ENCODE measurements around the gene SLC44A3. TPM values are rescaled to one million over a fixed set of nuclear protein-coding genes. Genes with fewer than 3 reads are reported as not detected.

SLC44A3 gene
- polyA plus RNA-seq, 1 donor = 70.5 TPM

DNA sequence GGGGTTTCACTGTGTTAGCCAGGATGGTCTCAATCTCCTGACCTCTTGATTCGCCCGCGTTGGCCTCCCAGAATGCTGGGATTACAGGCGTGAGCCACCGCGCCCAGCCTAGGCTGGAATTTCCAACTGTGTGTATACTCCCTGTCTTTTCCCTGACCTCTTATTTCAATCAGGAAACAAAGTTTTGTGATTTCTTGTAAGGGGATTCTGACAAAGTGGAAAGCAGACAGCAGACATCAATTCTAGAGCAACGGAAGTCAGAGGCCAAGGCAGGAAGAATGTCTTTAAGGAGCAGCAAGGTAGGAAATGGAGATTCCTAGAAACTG lies 36.0 kb upstream of the SLC44A3 start:
- Histone ChIP-seq H3K4me3 (ENCODE audit: low read length) (no peak overlapping the region), H3K9me3 (ENCODE audit: control insufficient read depth, low read depth, low read length) (no peaks in the 10 kb centered on the region), H3K27me3 (ENCODE audit: control insufficient read depth, insufficient read depth, low read length) (no peaks in the 10 kb centered on the region), H3K4me1 (ENCODE audit: control insufficient read depth, insufficient read depth, low read length) (peaks cover 2% of the 10 kb centered on the region), H3K36me3 (ENCODE audit: control insufficient read depth, insufficient read depth, low read length) (no peaks in the 10 kb centered on the region), H3K27ac (ENCODE audit: low read length) (no peak overlapping the region)
- WGBS (ENCODE audit: insufficient coverage, low lambda C conversion rate) = 100% methylated on average over 2 of the region's 7 CpGs
- DNase-seq = no peak

DNA sequence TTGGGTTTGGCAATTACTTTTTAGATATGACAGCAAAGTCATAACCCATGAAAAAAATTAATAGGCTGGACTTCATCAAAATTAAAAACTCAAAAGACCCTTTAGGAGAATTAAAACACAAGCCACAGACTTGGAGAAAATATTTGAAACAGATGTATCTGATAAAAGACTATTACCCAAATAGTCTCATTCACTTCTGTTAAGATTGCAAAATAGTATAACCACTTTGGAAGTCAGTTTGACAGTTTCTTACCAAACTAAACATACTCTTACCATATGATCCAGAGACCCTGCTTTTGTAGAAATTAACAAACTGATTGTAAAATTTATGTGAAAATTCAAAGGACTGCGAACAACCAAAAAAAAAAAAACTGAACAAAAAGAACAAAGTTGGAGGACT lies 32.5 kb upstream of the SLC44A3 start:
- DNase-seq = no peak
- no peaks in the 10 kb centered on the region for H3K27me3 ChIP-seq (ENCODE audit: control insufficient read depth, insufficient read depth, low read length)
- no peak overlapping the region for H3K27ac ChIP-seq (ENCODE audit: low read length)
- H3K36me3 ChIP-seq (ENCODE audit: control insufficient read depth, insufficient read depth, low read length) = no peaks in the 10 kb centered on the region
- no CpG with 5 or more reads among the region's 1 CpG for WGBS (ENCODE audit: insufficient coverage, low lambda C conversion rate)
- H3K9me3 ChIP-seq (ENCODE audit: control insufficient read depth, low read depth, low read length) = no peaks in the 10 kb centered on the region
- no peak overlapping the region for H3K4me3 ChIP-seq (ENCODE audit: low read length)
- H3K4me1 ChIP-seq (ENCODE audit: control insufficient read depth, insufficient read depth, low read length) = peaks cover 2% of the 10 kb centered on the region

DNA sequence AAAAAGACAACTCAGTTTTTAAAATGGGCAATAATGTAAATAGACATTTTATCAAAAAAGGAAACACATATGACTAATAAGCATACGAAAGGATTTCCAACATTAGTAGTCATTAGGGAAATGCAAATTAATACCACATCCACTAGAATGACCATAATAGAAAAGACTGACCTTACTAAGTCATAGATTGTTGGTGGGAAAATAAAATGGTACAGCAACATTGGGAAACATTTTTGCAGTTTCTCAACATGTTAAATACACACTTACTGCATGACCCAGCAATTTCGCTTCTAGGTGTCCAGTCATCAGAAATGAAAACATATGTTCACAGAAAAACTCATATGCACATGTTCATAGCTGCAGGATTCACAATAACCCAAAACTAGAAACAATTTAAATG lies 29.9 kb upstream of the SLC44A3 start:
- no peak for DNase-seq
- Histone ChIP-seq H3K27me3 (ENCODE audit: control insufficient read depth, insufficient read depth, low read length) (no peaks in the 10 kb centered on the region), H3K4me3 (ENCODE audit: low read length) (no peak overlapping the region), H3K4me1 (ENCODE audit: control insufficient read depth, insufficient read depth, low read length) (no peaks in the 10 kb centered on the region), H3K36me3 (ENCODE audit: control insufficient read depth, insufficient read depth, low read length) (no peaks in the 10 kb centered on the region), H3K9me3 (ENCODE audit: control insufficient read depth, low read depth, low read length) (no peaks in the 10 kb centered on the region), H3K27ac (ENCODE audit: low read length) (no peak overlapping the region)
- no CpG with 5 or more reads among the region's 2 CpGs for WGBS (ENCODE audit: insufficient coverage, low lambda C conversion rate)

DNA sequence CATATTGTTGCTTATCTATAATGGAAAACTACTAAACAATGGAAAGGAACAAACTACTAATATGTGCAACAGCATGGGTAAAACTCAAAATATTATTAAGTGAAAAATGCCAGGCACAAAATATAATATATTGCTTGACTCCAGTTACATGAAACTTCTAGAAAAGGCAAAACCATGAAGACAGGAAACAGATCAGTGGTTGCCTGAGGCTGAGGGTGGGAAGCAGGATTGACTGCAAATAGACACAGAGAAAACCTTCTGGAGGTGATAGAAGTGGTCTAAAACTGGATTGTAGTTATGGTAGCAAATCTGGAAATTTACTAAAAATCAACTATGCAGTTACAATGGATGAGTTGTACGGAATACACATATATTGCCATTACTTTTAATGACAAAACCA lies 29.5 kb upstream of the SLC44A3 start:
- 100% methylated on average over 1 of the region's 1 CpG for WGBS (ENCODE audit: insufficient coverage, low lambda C conversion rate)
- Histone ChIP-seq H3K36me3 (ENCODE audit: control insufficient read depth, insufficient read depth, low read length) (no peaks in the 10 kb centered on the region), H3K4me1 (ENCODE audit: control insufficient read depth, insufficient read depth, low read length) (no peaks in the 10 kb centered on the region), H3K9me3 (ENCODE audit: control insufficient read depth, low read depth, low read length) (no peaks in the 10 kb centered on the region), H3K4me3 (ENCODE audit: low read length) (no peak overlapping the region), H3K27ac (ENCODE audit: low read length) (no peak overlapping the region), H3K27me3 (ENCODE audit: control insufficient read depth, insufficient read depth, low read length) (no peaks in the 10 kb centered on the region)
- DNase-seq = no peak

DNA sequence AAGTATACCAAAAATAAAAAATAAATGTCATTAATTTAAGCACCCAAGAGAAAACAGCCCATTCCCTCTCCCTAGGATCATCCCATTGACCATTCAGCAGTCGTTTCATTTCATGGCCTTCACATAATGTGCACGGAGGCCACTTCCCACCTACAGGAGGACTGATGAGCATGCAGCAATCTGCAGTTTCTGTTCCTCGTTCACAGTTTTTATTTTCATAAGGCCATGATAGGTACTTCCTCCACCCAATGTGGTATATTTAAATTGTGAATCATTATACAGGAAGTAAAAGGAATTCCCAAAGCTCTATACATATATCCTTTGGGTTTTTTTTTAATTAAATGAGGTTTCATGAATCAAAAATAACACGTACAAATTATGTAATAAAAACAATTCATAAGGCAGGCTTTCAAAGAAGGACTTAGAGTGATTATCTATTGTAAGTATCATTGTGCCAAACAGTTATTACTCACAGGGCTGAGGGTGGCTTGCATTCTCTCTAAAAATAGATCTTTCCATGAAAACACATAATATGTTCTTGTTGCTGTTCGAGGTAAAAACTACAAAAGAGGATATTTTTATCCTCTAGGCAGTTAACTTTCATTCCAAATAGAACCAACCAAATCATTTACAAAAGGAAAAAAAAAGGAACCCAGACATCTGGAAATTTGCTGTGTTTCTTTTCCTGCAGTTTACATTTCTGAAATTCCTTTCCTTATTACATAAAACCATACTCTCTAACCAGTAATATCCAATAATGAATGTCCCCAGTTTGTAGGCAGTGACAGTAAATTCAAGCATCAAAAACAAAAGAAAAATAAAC lies 27.5 kb upstream of the SLC44A3 start:
- Histone ChIP-seq H3K9me3 (ENCODE audit: control insufficient read depth, low read depth, low read length) (no peaks in the 10 kb centered on the region), H3K27me3 (ENCODE audit: control insufficient read depth, insufficient read depth, low read length) (no peaks in the 10 kb centered on the region), H3K36me3 (ENCODE audit: control insufficient read depth, insufficient read depth, low read length) (no peaks in the 10 kb centered on the region), H3K4me1 (ENCODE audit: control insufficient read depth, insufficient read depth, low read length) (no peaks in the 10 kb centered on the region), H3K27ac (ENCODE audit: low read length) (no peak overlapping the region), H3K4me3 (ENCODE audit: low read length) (no peak overlapping the region)
- 85% methylated on average over 3 of the region's 5 CpGs for WGBS (ENCODE audit: insufficient coverage, low lambda C conversion rate)
- no peak for DNase-seq

DNA sequence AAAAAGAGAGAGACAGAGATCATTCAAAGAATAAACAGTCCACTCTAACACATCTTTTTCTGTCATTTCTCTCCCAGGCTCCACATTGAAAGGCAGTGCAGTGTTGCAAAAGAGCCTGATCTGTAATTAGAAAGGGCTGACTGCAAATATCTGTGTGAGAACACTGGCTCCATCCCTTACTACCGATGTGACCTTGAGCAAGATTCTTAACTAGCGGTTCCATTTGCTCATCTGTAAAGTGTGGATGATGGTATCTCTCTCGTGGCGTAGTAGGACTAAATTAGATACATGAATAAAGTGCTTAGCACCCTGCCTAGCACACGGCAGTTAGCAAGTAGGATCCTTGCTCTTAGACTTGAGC lies 26.9 kb upstream of the SLC44A3 start:
- Histone ChIP-seq H3K27me3 (ENCODE audit: control insufficient read depth, insufficient read depth, low read length) (no peaks in the 10 kb centered on the region), H3K27ac (ENCODE audit: low read length) (no peak overlapping the region), H3K9me3 (ENCODE audit: control insufficient read depth, low read depth, low read length) (no peaks in the 10 kb centered on the region), H3K4me3 (ENCODE audit: low read length) (no peak overlapping the region), H3K4me1 (ENCODE audit: control insufficient read depth, insufficient read depth, low read length) (no peaks in the 10 kb centered on the region), H3K36me3 (ENCODE audit: control insufficient read depth, insufficient read depth, low read length) (no peaks in the 10 kb centered on the region)
- 42% methylated on average over 2 of the region's 5 CpGs for WGBS (ENCODE audit: insufficient coverage, low lambda C conversion rate)
- DNase-seq = no peak

DNA sequence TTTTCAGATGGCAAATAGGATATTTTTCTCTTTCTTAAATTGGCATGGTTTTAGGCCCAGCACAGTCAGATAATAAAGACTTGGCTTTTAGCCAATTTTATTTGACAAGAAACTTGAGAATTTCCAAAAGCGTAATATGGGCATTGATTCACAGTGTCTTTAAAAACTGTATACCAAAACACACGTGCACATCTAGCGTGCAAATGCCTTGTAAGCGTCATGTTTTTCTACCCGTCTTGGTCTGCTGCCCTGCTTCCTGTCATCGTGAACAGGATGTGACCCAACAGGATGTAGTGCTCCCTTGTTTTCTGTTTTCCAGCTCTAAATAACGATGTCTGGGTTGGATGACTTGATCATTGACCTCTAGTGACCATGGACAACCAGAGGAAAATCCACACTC lies 24.7 kb upstream of the SLC44A3 start:
- Histone ChIP-seq H3K4me3 (ENCODE audit: low read length) (no peak overlapping the region), H3K27me3 (ENCODE audit: control insufficient read depth, insufficient read depth, low read length) (no peaks in the 10 kb centered on the region), H3K36me3 (ENCODE audit: control insufficient read depth, insufficient read depth, low read length) (no peaks in the 10 kb centered on the region), H3K27ac (ENCODE audit: low read length) (no peak overlapping the region), H3K4me1 (ENCODE audit: control insufficient read depth, insufficient read depth, low read length) (peaks cover 3% of the 10 kb centered on the region), H3K9me3 (ENCODE audit: control insufficient read depth, low read depth, low read length) (no peaks in the 10 kb centered on the region)
- DNase-seq = no peak
- 96% methylated on average over 4 of the region's 7 CpGs for WGBS (ENCODE audit: insufficient coverage, low lambda C conversion rate)

DNA sequence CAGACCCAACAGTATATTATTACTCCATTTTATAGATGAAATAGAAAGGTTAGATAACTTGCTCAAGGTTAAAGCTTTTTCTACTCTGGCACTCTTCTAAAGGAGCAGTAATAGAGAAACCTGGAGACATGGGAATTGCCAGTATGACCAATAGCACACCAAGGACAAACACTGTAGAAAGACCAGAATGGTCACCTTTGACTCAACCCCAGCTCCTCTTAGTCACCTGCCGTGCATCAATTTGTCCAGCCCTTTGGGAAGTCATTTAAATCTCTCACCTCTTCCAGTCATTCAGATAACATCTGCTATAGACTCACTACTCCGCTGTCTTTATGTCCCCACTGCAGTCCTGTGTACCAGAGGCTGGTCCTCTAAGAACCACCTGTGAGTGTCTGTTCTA lies 23.9 kb upstream of the SLC44A3 start:
- Histone ChIP-seq H3K9me3 (ENCODE audit: control insufficient read depth, low read depth, low read length) (no peaks in the 10 kb centered on the region), H3K4me1 (ENCODE audit: control insufficient read depth, insufficient read depth, low read length) (peaks cover 3% of the 10 kb centered on the region), H3K27ac (ENCODE audit: low read length) (no peak overlapping the region), H3K4me3 (ENCODE audit: low read length) (no peak overlapping the region), H3K27me3 (ENCODE audit: control insufficient read depth, insufficient read depth, low read length) (no peaks in the 10 kb centered on the region), H3K36me3 (ENCODE audit: control insufficient read depth, insufficient read depth, low read length) (no peaks in the 10 kb centered on the region)
- no peak for DNase-seq
- no CpG with 5 or more reads among the region's 2 CpGs for WGBS (ENCODE audit: insufficient coverage, low lambda C conversion rate)

DNA sequence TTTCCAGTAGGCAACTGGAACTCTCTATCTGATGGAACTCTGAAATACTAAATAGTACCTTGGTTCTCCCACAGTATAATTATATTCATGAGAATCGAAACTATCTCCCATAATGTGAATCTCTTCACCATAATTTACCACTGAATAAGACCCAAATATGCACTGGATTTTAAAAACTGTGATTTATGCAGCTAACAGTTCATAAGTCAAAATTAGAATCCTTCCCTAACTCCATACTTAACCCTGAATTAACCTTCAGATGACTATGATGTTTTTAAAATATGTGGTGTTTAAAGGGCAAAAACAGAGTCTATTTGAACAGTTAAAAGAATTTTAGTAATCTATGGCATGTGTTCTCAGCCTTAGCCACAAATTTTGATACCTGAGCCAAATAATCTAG lies 22.9 kb upstream of the SLC44A3 start:
- Histone ChIP-seq H3K4me3 (ENCODE audit: low read length) (no peak overlapping the region), H3K9me3 (ENCODE audit: control insufficient read depth, low read depth, low read length) (no peaks in the 10 kb centered on the region), H3K27me3 (ENCODE audit: control insufficient read depth, insufficient read depth, low read length) (no peaks in the 10 kb centered on the region), H3K4me1 (ENCODE audit: control insufficient read depth, insufficient read depth, low read length) (peaks cover 11% of the 10 kb centered on the region), H3K36me3 (ENCODE audit: control insufficient read depth, insufficient read depth, low read length) (no peaks in the 10 kb centered on the region), H3K27ac (ENCODE audit: low read length) (no peak overlapping the region)
- no CpG with 5 or more reads among the region's 1 CpG for WGBS (ENCODE audit: insufficient coverage, low lambda C conversion rate)
- no peak for DNase-seq

DNA sequence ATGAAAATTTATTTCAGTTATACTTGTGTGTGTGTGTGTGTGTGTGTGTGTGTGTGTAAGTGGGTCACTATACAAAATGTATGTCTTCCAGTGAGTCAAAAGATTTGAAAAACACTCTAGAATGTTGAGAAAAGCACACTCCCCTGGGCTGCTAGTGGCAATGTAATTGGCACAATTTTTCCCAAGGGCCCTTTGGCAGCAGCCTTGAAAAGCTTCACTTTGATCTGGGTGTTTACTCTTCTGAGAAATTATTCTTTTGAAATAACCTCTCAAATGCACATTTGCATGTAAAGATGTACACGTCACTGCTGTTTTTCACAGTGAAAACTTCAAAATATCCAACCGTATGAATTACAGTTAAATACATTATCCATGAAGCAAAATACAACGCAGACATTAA lies 22.1 kb upstream of the SLC44A3 start:
- no peaks in the 10 kb centered on the region for H3K27me3 ChIP-seq (ENCODE audit: control insufficient read depth, insufficient read depth, low read length)
- H3K4me3 ChIP-seq (ENCODE audit: low read length) = no peak overlapping the region
- WGBS (ENCODE audit: insufficient coverage, low lambda C conversion rate) = 94% methylated on average over 2 of the region's 3 CpGs
- peaks cover 15% of the 10 kb centered on the region for H3K4me1 ChIP-seq (ENCODE audit: control insufficient read depth, insufficient read depth, low read length)
- DNase-seq = no peak
- H3K27ac ChIP-seq (ENCODE audit: low read length) = no peak overlapping the region
- H3K9me3 ChIP-seq (ENCODE audit: control insufficient read depth, low read depth, low read length) = no peaks in the 10 kb centered on the region
- H3K36me3 ChIP-seq (ENCODE audit: control insufficient read depth, insufficient read depth, low read length) = no peaks in the 10 kb centered on the region

DNA sequence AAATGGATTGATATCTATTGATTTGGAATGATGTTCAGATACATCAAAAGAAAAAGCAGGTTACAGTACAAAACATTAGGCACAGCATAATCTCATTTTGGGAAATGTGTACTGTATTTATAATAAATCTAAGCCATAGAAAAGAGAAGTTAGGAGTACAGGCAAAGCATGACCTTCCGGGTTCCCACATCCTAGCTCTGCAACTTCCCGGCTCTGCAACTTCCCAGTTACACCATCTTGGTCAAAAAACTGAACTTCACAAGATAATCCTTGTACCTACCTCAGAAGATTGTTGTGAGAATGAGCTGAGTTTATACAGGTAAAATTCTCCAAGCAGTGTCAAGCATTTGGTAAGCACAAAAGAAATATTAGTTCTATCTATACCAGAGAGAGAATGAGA lies 21.7 kb upstream of the SLC44A3 start:
- Histone ChIP-seq H3K27ac (ENCODE audit: low read length) (no peak overlapping the region), H3K36me3 (ENCODE audit: control insufficient read depth, insufficient read depth, low read length) (no peaks in the 10 kb centered on the region), H3K4me3 (ENCODE audit: low read length) (no peak overlapping the region), H3K9me3 (ENCODE audit: control insufficient read depth, low read depth, low read length) (no peaks in the 10 kb centered on the region), H3K27me3 (ENCODE audit: control insufficient read depth, insufficient read depth, low read length) (no peaks in the 10 kb centered on the region), H3K4me1 (ENCODE audit: control insufficient read depth, insufficient read depth, low read length) (peaks cover 15% of the 10 kb centered on the region)
- DNase-seq = no peak
- no CpG with 5 or more reads among the region's 2 CpGs for WGBS (ENCODE audit: insufficient coverage, low lambda C conversion rate)
